Adipose tissue (tissue), 3 donors: ENCODE measurements around the gene FGF14. TPM values are rescaled to one million over a fixed set of nuclear protein-coding genes. Genes with fewer than 3 reads are reported as not detected.
"Not testable (repeated sequence)": the region's sequence is repeated elsewhere in the genome, so short reads cannot be mapped to it uniquely, and the experiment has no call there.

Source experiments
- H3K27ac ChIP-seq: one replicate; pipeline ENCODE4 v1.5.1; 2013; ENCODE audit warnings: low read depth, low read length
- WGBS, 3 donors: extraction: QIAGEN DNeasy Blood & Tissue Kit; methylation state at CpG; one replicate each; pipeline ENCODE4 v1.1.7; 2013; 5-methylcytosine and 5-hydroxymethylcytosine counted together
- polyA plus RNA-seq, 3 donors: library from polyadenylated mRNA; stranded (reverse); fragments of 200-250 nt; gene quantifications; one replicate each; pipeline ENCODE4 v1.2.3, GENCODE V29; 2013
- donor health status: healthy with polysubstance abuse.
- donor health status: Bipolar disorder and iron deficiency.
- donor health status: healthy.

FGF14 gene
- polyA plus RNA-seq, 3 donors = 0.39 to 0.56 (median 0.44) TPM

DNA sequence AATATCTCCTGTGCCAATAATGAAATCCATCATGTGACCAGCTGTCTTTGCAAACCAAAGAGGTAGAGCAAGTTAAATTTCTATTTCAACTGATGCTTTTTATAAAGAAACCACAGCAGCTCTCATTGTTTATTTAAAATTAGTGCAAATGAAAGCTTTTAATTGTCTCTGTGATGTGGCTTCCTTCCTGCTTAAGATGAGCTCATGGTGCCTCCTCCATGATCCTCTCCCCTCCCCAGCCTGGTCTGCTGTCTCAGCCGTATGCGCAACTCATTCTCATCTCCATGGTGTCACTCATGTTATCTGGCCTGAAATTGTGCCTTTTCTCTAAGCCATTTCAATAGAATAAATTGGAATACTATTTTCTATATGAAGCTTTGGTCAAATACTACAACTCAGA is 270.6 kb downstream of the FGF14 start:
- no peak overlapping the region for H3K27ac ChIP-seq
- 80 to 85% (median 82%) methylated on average over 2 of the region's 2 CpGs for WGBS, 3 donors

- H3K27ac ChIP-seq = no peak overlapping the region
- WGBS, 3 donors = 37 to 70% (median 68%) methylated on average over 4 of the region's 4 CpGs
Measured at GRCh38 chr13:102128216-102128810, 273.5 kb downstream of the FGF14 start.

- 78 to 83% (median 79%) methylated on average over 1 of the region's 1 CpG for WGBS, 3 donors
- H3K27ac ChIP-seq = no peak overlapping the region
Measured at GRCh38 chr13:102127153-102127552, 274.7 kb downstream of the FGF14 start.

DNA sequence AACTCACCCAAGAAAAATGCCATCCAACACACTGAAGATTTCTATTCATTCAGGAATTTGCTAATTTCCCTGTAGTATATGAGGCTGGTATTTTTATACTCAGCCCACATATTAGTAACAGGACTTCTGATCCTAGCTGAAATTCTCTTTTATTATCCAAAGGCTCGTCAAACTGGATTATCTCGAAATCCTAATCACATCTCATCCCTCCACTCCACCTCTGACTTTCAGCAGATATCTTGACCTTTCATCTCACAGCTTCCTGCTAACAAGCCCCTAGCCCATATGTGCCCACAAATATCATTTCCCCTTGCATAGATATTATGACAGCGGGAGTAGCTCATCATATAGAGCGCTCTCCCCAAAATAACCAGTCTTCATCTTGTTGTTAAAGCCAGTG is 279.7 kb downstream of the FGF14 start:
- 79 to 82% (median 80%) methylated on average over 4 of the region's 4 CpGs for WGBS, 3 donors
- H3K27ac ChIP-seq = no peak overlapping the region

DNA sequence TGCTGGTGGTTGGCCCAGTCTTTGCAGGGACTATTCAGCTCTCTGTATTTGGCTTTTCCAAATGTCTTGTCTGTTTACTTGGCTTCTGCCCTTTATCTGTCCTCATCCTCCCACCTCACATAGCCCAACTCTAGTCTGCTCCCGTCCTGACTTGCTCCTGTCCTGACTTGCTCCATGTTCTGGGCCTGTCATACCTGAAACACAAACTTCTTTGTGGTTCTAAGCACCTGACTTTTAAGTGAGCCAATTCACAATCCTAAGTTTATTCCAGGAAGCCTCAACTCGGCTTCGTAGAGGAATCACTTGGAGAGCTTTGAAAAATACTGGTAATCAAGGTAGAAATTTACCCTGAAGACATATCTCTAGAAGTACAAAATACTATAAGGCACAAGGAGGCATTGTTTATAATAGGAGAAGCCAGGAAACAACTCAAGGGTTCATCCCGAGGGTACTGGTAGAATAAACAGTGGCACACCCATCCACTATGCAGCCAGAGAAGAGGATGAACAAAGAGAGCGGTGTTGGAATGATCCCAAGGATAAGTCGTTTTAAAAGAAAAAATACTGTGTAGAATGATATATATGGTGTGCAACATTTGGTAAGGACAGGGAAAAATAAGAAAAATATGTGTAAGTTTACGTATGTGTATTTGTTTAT is 284.5 kb downstream of the FGF14 start:
- 49 to 56% (median 55%) methylated on average over 7 of the region's 7 CpGs for WGBS, 3 donors

DNA sequence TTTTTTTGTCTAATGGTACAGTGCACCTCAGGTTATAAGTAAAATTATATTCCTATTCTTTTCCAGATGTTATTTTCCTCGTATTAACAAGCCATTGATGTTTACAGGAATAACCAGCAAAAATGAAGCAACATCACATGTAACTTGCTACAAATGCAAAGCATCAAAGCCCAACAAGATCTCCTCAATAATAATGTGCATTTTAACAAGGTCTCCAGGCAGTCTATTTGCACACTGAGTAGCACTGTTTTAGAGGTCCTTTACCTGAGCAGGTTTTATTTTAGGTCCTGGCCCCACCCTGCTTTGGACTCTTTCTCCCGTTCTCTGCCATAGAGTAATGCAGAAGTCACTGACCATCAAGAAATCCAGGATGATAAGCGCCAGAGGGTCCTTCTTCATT is 298.4 kb downstream of the FGF14 start:
- H3K27ac ChIP-seq = no peak overlapping the region
- WGBS, 3 donors = 67 to 75% (median 72%) methylated on average over 3 of the region's 3 CpGs

More for the DNA sequence above, 284.5 kb downstream of the FGF14 start:
- no peak overlapping the region for H3K27ac ChIP-seq

DNA sequence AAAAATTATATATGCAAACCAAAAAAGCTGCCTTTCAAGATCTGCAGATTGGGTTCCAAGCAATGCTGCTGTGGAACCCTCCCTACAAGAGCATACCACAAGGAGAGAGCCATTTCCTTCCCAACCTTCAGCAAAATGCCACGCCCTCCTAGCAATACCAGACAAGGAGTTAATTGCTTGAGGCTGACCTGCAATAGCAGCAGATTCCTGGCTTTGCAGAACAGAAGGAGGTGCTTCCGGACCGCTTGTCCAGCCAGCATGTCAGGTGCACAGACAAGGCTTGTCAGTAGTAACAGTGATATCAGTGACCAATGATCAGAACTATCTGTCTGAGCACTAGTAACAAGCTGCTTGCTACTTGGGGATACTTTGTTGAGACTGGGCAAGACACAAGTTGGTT is 301.6 kb downstream of the FGF14 start:
- H3K27ac ChIP-seq = no peak overlapping the region
- 82 to 84% (median 83%) methylated on average over 3 of the region's 3 CpGs for WGBS, 3 donors

GRCh38 chr13:102097708-102098107 is 304.1 kb downstream of the FGF14 start:
- 21 to 30% (median 28%) methylated on average over 5 of the region's 5 CpGs for whole genome bisulfite sequencing, 3 donors
- H3K27ac ChIP-seq = no peak overlapping the region

DNA sequence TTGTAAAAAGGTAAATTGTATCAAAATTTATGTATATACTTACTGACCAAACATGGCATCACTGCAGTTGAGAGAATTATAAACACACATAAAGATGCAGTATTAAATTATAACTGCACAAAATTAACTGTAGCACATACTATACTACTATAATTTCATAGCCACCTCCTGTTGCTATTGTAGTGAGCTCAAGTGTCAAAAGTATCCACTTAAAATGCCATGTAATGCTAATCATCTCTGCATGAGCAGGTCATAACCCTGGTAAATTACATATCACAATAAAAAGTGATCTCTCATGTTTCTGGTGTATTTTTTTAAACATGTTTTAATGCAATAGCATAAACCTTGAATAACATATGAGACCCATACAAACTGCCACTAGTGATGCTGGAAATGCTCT is 308.6 kb downstream of the FGF14 start:
- not testable (repeated sequence) for H3K27ac ChIP-seq

DNA sequence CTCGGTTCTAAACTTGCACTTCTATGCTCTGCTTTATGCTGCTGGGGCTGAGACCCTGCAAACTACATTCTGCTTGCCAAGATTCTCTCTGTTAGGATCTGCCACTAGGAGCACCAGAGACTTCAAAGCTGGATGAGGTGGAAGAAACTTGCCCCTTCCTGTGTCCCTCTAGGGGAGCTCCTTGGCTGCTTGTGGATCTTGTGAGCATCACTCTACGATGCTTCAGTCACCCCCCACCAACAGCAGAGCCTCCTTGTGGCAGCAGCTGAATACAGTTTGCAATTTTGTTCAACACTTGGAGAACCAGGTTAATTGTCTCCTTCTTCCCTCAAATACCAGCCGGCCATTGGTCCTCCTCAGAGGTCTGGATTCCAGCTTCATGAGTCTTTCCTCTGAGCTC is 310.6 kb downstream of the FGF14 start:
- H3K27ac ChIP-seq = no peak overlapping the region
- 42 to 47% (median 43%) methylated on average over 3 of the region's 3 CpGs for WGBS, 3 donors

- no peak overlapping the region for H3K27ac ChIP-seq
- WGBS, 3 donors = 88 to 91% (median 88%) methylated on average over 8 of the region's 8 CpGs
Measured at GRCh38 chr13:102090532-102090931, 311.3 kb downstream of the FGF14 start.

- no peak overlapping the region for H3K27ac ChIP-seq
Measured at GRCh38 chr13:102089722-102090121, 312.1 kb downstream of the FGF14 start.

DNA sequence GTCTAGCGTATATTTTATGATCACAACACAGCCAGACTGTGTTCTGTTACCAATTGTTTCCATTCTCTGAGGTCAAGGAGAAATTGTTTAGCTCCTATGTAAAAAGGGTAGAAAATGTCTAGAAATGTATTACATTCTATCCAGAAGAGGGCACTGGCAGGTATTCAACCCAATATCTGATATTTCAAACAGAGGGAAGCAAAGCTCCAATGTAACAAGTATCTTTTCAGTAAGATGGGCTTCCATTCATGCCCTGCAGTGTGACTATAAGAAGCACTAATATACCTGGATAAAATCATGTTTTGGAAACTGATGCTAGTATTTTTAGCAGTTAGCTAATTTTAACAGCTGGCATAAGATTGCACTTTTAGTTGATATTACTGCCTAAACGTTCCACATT is 312.7 kb downstream of the FGF14 start:
- H3K27ac ChIP-seq = no peak overlapping the region
- WGBS, 3 donors = 38 to 78% (median 68%) methylated on average over 2 of the region's 2 CpGs

DNA sequence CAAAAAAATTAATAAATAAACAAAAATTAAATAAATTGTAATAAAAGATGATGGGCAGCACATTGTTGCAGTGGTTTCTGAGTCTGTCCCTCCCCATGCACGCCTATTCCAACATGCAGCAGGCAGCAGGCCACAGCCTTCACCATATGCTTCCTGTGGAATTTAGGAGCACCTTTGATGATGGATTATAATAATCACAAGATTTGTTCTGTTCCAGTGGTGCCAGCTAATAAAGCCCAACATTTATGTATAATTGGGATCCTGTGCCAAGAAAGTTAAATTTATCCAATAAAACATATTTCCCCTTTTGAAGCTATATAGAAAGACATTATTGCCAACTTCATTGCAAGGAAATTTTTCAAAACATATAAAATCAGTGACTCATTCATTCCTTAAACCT is 328.6 kb downstream of the FGF14 start:
- 52 to 72% (median 70%) methylated on average over 1 of the region's 1 CpG for WGBS, 3 donors
- no peak overlapping the region for H3K27ac ChIP-seq

- whole genome bisulfite sequencing, 3 donors = 76 to 78% (median 77%) methylated on average over 6 of the region's 6 CpGs
- no peak overlapping the region for H3K27ac ChIP-seq
Measured at GRCh38 chr13:102071711-102072110, 330.1 kb downstream of the FGF14 start.

- not testable (repeated sequence) for H3K27ac ChIP-seq
- 89 to 92% (median 92%) methylated on average over 13 to 20 of the region's 28 CpGs for WGBS, 3 donors
Measured at GRCh38 chr13:102068323-102068722, 333.5 kb downstream of the FGF14 start.

- WGBS, 3 donors = 48 to 54% (median 54%) methylated on average over 2 of the region's 2 CpGs
- H3K27ac ChIP-seq = no peak overlapping the region
Measured at GRCh38 chr13:102055090-102055779, 346.6 kb downstream of the FGF14 start.

DNA sequence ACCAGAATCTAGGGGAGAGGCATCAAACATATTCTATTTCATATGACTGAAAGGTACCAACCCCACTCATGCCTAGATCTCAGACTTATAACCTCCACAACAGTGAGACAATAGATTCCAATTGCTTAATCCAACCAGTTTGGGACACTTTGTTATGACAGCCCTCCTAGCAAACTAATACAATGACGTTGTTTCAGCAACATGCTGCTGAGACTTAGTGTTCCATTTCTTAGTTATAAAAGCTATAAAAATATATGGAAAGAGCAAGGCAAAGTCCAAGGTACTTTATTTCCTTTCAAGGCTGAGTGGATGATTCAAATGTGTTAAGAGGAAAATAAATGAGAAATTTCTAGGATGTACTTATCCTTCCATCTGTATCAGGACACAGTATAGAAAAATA is 352.0 kb downstream of the FGF14 start:
- no peak overlapping the region for H3K27ac ChIP-seq
- 66 to 87% (median 84%) methylated on average over 1 of the region's 1 CpG for WGBS, 3 donors

DNA sequence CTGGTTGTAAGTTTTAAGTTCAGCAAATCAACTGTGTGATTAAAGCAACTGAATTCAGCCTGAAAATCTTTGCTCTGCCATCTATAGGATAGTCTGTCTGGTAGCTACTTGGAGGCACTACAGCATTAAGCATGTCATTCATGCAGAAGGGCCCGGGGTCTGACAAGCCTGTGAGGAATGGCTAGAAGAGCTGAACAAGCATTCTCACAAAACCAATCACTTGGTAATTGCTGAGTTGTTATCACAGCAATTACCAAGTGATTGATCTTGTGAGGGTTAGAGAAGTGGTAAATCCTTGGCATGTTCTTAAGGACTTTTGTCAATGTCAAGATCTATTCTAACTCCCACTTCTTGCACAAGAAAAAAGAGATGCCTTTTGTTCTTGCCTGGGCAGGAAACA is 356.1 kb downstream of the FGF14 start:
- WGBS, 3 donors = 6 to 21% (median 12%) methylated on average over 1 of the region's 1 CpG

GRCh38 chr13:102042746-102043145 is 359.1 kb downstream of the FGF14 start:
- H3K27ac ChIP-seq = no peak overlapping the region
- 58 to 74% (median 67%) methylated on average over 4 of the region's 4 CpGs for WGBS, 3 donors

More for the DNA sequence above, 356.1 kb downstream of the FGF14 start:
- H3K27ac ChIP-seq = no peak overlapping the region
